GM11168 (cell line): ENCODE results near the gene DPAGT1.

Experiments used
- in situ Hi-C: fragments of 300-500 bp; cut with MboI; formaldehyde crosslinking; loops from one replicate; pipeline ENCODE4 v1.12.0; 2022; ENCODE audit warnings: low sequenced_read_pairs; ENCODE audit not compliant: unreplicated experiment

The DPAGT1 gene

GRCh38 chr11:119095066-119095880 lies 6.4 kb downstream of the DPAGT1 start:
- in situ Hi-C loops, result no loop called here

- in situ Hi-C loops, result no loop called here
These were observed 6.9 kb downstream of the DPAGT1 start for GRCh38 chr11:119094816-119095065.

GRCh38 chr11:119093942-119094815 lies 7.5 kb downstream of the DPAGT1 start:
- in situ Hi-C loops, result no loop called here

GRCh38 chr11:119092880-119093842 lies 8.5 kb downstream of the DPAGT1 start:
- in situ Hi-C loops, result no loop called here

- in situ Hi-C loops, result no loop called here
These were observed 9.4 kb downstream of the DPAGT1 start for GRCh38 chr11:119091966-119092879.

GRCh38 chr11:119091178-119091577 lies 10.5 kb downstream of the DPAGT1 start:
- in situ Hi-C loops, result no loop called here

GRCh38 chr11:119089319-119089718 lies 12.3 kb downstream of the DPAGT1 start:
- in situ Hi-C loops, result no loop called here

GRCh38 chr11:119088406-119088805 lies 13.2 kb downstream of the DPAGT1 start:
- in situ Hi-C loops, result no loop called here

- in situ Hi-C loops, result no loop called here
These were observed 13.9 kb downstream of the DPAGT1 start for GRCh38 chr11:119087747-119088241.

GRCh38 chr11:119087123-119087522 lies 14.5 kb downstream of the DPAGT1 start:
- in situ Hi-C loops, result no loop called here

GRCh38 chr11:119085437-119085847 lies 16.2 kb downstream of the DPAGT1 start:
- in situ Hi-C loops, result no loop called here

- in situ Hi-C loops, result no loop called here
These were observed 16.8 kb downstream of the DPAGT1 start, which contains the start of gene HMBS for GRCh38 chr11:119084663-119085436. Gene HMBS, plus strand, starts transcription at chr11:119084881. Its CDS starts 153 bp downstream, at chr11:119085034.

- in situ Hi-C loops, result no loop called here
These were observed 19.9 kb downstream of the DPAGT1 start for GRCh38 chr11:119081682-119082260.

GRCh38 chr11:119078675-119079420 lies 22.8 kb downstream of the DPAGT1 start:
- in situ Hi-C loops, result no loop called here

GRCh38 chr11:119077839-119078238 lies 23.8 kb downstream of the DPAGT1 start:
- in situ Hi-C loops, result no loop called here

GRCh38 chr11:119067371-119068222 lies 34.1 kb downstream of the DPAGT1 start, which contains the start of gene VPS11:
Gene VPS11, plus strand, starts transcription at chr11:119067818. Its CDS starts 6 bp downstream, at chr11:119067824.
- in situ Hi-C loops, result no loop called here
